Neural cell (in vitro differentiated cells): Measurements from ENCODE around the gene SYT17. TPM values are rescaled to one million over a fixed set of nuclear protein-coding genes. Genes with fewer than 3 reads are reported as not detected.

Experiments used
- H2AFZ ChIP-seq: fragments of 200-600, 300-800 bp; sonication (generic), shearing (Covaris generic); 2 replicates; pipeline ENCODE4 v1.6.0; 2014; ENCODE audit warnings: low read depth, mild to moderate bottlenecking, antibody characterized with exemption, low read length, moderate library complexity
- H3F3A ChIP-seq: fragments of 200-600 bp; shearing (Covaris generic); 2 replicates; pipeline ENCODE4 v1.6.1; 2016; ENCODE audit warnings: mild to moderate bottlenecking, moderate library complexity, mixed read lengths, antibody characterized with exemption, low read length; ENCODE audit not compliant: insufficient read depth, poor library complexity, severe bottlenecking
- H3K27ac ChIP-seq: fragments of 200-600, 300-800 bp; sonication (generic), shearing (Covaris generic); 2 replicates; pipeline ENCODE4 v1.5.1; 2014; ENCODE audit warnings: mild to moderate bottlenecking, low read length, moderate library complexity
- H3K27me3 ChIP-seq: fragments of 300-800, 200-600 bp; sonication (generic), shearing (Covaris generic); 2 replicates; pipeline ENCODE4 v1.6.0; 2014; ENCODE audit warnings: mild to moderate bottlenecking, low read depth, low read length, moderate library complexity; ENCODE audit not compliant: insufficient read depth
- H3K36me3 ChIP-seq: fragments of 300-800, 200-600 bp; sonication (generic), shearing (Covaris generic); 2 replicates; pipeline ENCODE4 v1.5.1; 2014; ENCODE audit warnings: mild to moderate bottlenecking, antibody characterized with exemption, low read length, moderate library complexity; ENCODE audit not compliant: insufficient read depth
- H3K4me2 ChIP-seq: fragments of 300-800, 200-600 bp; sonication (generic), shearing (Covaris generic); 2 replicates; pipeline ENCODE4 v1.6.0; 2014; ENCODE audit warnings: mild to moderate bottlenecking, low read length
- H3K4me3 ChIP-seq: fragments of 300-800, 200-600 bp; sonication (generic), shearing (Covaris generic); 2 replicates; pipeline ENCODE4 v1.5.1; 2014; ENCODE audit warnings: mild to moderate bottlenecking, low read length, moderate library complexity
- H3K79me2 ChIP-seq: fragments of 200-600 bp; shearing (Covaris generic); replicated peaks from 2 replicates; pipeline ENCODE4 v1.6.0; 2014; ENCODE audit warnings: mild to moderate bottlenecking, low read length, moderate library complexity; ENCODE audit not compliant: insufficient read depth
- H3K9ac ChIP-seq: fragments of 300-800, 200-600 bp; sonication (generic), shearing (Covaris generic); 2 replicates; pipeline ENCODE4 v1.6.1; 2016; ENCODE audit warnings: mild to moderate bottlenecking, low read length, mixed read lengths
- H3K9me2 ChIP-seq: fragments of 200-600 bp; shearing (Covaris generic); 2 replicates; pipeline ENCODE4 v1.6.1; 2016; ENCODE audit warnings: mild to moderate bottlenecking, low read length, mixed read lengths; ENCODE audit not compliant: insufficient read depth
- H3K9me3 ChIP-seq: fragments of 200-600, 300-800 bp; sonication (generic), shearing (Covaris generic); 2 replicates; pipeline ENCODE4 v1.6.1; 2016; ENCODE audit warnings: mild to moderate bottlenecking, mixed run types, low read length, moderate library complexity, mixed read lengths
- H4K20me1 ChIP-seq: fragments of 200-600 bp; shearing (Covaris generic); 2 replicates; pipeline ENCODE4 v1.6.1; 2016; ENCODE audit warnings: mild to moderate bottlenecking, mixed run types; ENCODE audit not compliant: insufficient read depth
- EP300 ChIP-seq: fragments of 450-650 bp; conservative IDR thresholded peaks from 2 replicates; pipeline ENCODE4 v1.6.1; 2014; ENCODE audit warnings: antibody characterized with exemption, mild to moderate bottlenecking, moderate library complexity; ENCODE audit not compliant: poor library complexity, severe bottlenecking
- EZH2 ChIP-seq: fragments of 200-600, 300-800 bp; shearing (Covaris generic), sonication (generic); IDR thresholded peaks from 2 replicates; pipeline ENCODE4 v1.6.1; 2014; ENCODE audit warnings: antibody characterized with exemption, low read length, borderline replicate concordance, mild to moderate bottlenecking; ENCODE audit not compliant: insufficient read depth, poor library complexity, severe bottlenecking
- MXI1 ChIP-seq: fragments of 450-650 bp; conservative IDR thresholded peaks from 2 replicates; pipeline ENCODE4 v1.6.1; 2014; ENCODE audit warnings: antibody characterized with exemption, mild to moderate bottlenecking; ENCODE audit not compliant: poor library complexity, severe bottlenecking
- POLR2AphosphoS5 ChIP-seq: IDR thresholded peaks from 2 replicates; pipeline ENCODE4 v1.6.1; 2012
- RAD21 ChIP-seq: fragments of 450-650 bp; conservative IDR thresholded peaks from 2 replicates; pipeline ENCODE4 v1.6.1; 2014; ENCODE audit warnings: antibody characterized with exemption, mild to moderate bottlenecking, moderate library complexity
- REST ChIP-seq: IDR thresholded peaks from 2 replicates; pipeline ENCODE4 v1.6.1; 2012; ENCODE audit warnings: borderline replicate concordance
- SMC3 ChIP-seq: fragments of 450-650 bp; conservative IDR thresholded peaks from 2 replicates; pipeline ENCODE4 v1.6.1; 2014; ENCODE audit warnings: antibody characterized with exemption, mild to moderate bottlenecking, moderate library complexity; ENCODE audit not compliant: poor library complexity
- TAF1 ChIP-seq: IDR thresholded peaks from 2 replicates; pipeline ENCODE4 v1.6.1; 2012; ENCODE audit warnings: low read depth
- polyA plus RNA-seq: library from polyadenylated mRNA; depleted of rRNA; stranded (reverse); fragments of >200 nt; gene quantifications from 2 replicates; pipeline ENCODE4 v1.2.3, GENCODE V29; 2014
- TF ChIP-seq, protein P1 (sequence below): fragments of 450-650 bp; IDR thresholded peaks from 2 replicates; pipeline ENCODE4 v1.5.1; 2014; ENCODE audit warnings: antibody characterized with exemption, mild to moderate bottlenecking, moderate library complexity; ENCODE audit not compliant: poor library complexity, severe bottlenecking

The SYT17 gene
- polyA plus RNA-seq, 1 donor from 2014 or later = 3.0 TPM

GRCh38 chr16:19165101-19165500 lies 2.9 kb upstream of the SYT17 start:
- H3F3A ChIP-seq = no peaks in the 10 kb centered on the region
- no peaks in the 10 kb centered on the region for H3K79me2 ChIP-seq
- no peaks in the 10 kb centered on the region for H3K9me3 ChIP-seq
- H3K9ac ChIP-seq = no peak overlapping the region
- TF ChIP-seq, protein P1, sequence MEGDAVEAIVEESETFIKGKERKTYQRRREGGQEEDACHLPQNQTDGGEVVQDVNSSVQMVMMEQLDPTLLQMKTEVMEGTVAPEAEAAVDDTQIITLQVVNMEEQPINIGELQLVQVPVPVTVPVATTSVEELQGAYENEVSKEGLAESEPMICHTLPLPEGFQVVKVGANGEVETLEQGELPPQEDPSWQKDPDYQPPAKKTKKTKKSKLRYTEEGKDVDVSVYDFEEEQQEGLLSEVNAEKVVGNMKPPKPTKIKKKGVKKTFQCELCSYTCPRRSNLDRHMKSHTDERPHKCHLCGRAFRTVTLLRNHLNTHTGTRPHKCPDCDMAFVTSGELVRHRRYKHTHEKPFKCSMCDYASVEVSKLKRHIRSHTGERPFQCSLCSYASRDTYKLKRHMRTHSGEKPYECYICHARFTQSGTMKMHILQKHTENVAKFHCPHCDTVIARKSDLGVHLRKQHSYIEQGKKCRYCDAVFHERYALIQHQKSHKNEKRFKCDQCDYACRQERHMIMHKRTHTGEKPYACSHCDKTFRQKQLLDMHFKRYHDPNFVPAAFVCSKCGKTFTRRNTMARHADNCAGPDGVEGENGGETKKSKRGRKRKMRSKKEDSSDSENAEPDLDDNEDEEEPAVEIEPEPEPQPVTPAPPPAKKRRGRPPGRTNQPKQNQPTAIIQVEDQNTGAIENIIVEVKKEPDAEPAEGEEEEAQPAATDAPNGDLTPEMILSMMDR = no peak
- TF ChIP-seq SMC3 (no peak), EP300 (no peak), POLR2AphosphoS5 (no peak), RAD21 (no peak), TAF1 (no peak), MXI1 (no peak), EZH2 (no peak), REST (no peak)
- no peaks in the 10 kb centered on the region for H3K36me3 ChIP-seq
- H3K9me2 ChIP-seq = no peaks in the 10 kb centered on the region
- H3K4me3 ChIP-seq = no peak overlapping the region
- H3K27me3 ChIP-seq = peaks cover 9% of the 10 kb centered on the region
- H2AFZ ChIP-seq = no peak overlapping the region
- no peak overlapping the region for H3K27ac ChIP-seq
- H4K20me1 ChIP-seq = no peaks in the 10 kb centered on the region
- no peak overlapping the region for H3K4me2 ChIP-seq

DNA sequence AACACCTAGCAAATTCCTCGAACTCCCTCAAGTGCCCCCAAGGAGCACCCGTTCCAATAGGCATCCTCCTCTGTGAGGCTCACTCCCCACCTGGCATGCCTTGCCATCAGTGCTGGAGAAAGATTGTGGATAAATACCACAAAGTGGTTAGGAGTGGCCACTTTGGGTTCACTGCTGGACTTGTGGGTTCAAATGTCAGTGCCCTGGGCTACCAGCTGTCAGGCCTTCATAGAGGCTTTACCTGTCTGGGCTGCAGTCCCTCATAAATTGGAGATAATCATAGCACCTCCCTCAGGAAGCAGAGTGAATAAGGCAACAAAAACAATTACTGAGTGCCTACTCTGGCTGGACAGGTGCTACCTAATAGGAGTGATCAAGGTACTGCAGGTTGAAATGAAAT lies 1.5 kb upstream of the SYT17 start:
- Histone ChIP-seq H2AFZ (no peak overlapping the region), H3K79me2 (no peaks in the 10 kb centered on the region), H3K4me3 (no peak overlapping the region), H3K9me3 (no peaks in the 10 kb centered on the region), H3F3A (no peaks in the 10 kb centered on the region), H3K27ac (no peak overlapping the region), H3K27me3 (peaks cover 9% of the 10 kb centered on the region), H3K9me2 (no peaks in the 10 kb centered on the region), H3K4me2 (no peak overlapping the region), H4K20me1 (no peaks in the 10 kb centered on the region), H3K36me3 (no peaks in the 10 kb centered on the region), H3K9ac (no peak overlapping the region)
- TF ChIP-seq TAF1 (no peak), EP300 (no peak), MXI1 (no peak), EZH2 (no peak), SMC3 (no peak), POLR2AphosphoS5 (no peak), REST (no peak), RAD21 (no peak)
- TF ChIP-seq, protein P1 = no peak
